NK-92 (cell line): Measurements from ENCODE around the gene UHRF1.
"Not testable (repeated sequence)": the region's sequence is repeated elsewhere in the genome, so short reads cannot be mapped to it uniquely, and the experiment has no call there.

Source experiments
- DNase-seq: peaks from one replicate; lab custom pipeline; 2025; ENCODE audit not compliant: unreplicated experiment; lab: John Stamatoyannopoulos, UW

The UHRF1 gene

DNA sequence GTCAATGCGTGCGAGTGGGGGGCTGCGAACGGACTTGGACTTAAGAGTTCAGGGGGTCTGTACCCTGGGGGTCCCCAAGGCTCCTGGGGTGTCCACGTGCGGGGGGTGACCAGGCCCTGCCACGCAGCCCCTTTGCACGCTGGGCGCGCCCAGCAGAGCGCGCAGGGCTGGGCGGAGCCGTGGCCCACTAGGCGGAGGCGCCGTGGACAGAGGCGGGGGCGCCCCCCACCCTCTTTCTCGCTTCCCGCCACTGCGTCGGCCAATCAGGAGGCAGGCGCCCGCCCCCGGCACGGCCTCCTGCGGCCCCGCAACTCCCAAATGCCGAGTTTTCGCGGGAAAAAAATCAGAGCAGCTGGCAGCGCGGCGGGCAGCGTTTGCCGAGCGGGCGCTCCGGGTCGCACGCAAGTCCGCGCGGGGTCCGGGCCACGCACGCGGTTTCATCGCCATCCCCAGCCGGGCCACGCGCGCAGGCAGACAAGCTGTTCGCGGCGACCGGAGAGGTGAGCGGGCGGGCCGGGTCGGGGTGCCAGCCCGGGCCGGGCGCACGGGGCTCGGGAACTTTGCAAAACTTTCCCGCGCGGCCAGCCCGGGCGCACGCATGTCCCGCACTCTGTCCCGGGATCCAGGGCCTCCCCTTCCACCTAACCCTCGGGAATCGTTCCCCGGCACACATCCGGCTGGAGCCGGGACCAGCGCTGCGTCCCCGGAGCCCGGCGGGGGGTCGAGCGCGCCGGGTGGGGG lies at the start of gene UHRF1:
UHRF1 (plus strand) TSS at position 346 of the 741 bp plus-strand sequence. CDS start 1,385 bp downstream, outside the sequence.
- DNase-seq: no peak

DNA sequence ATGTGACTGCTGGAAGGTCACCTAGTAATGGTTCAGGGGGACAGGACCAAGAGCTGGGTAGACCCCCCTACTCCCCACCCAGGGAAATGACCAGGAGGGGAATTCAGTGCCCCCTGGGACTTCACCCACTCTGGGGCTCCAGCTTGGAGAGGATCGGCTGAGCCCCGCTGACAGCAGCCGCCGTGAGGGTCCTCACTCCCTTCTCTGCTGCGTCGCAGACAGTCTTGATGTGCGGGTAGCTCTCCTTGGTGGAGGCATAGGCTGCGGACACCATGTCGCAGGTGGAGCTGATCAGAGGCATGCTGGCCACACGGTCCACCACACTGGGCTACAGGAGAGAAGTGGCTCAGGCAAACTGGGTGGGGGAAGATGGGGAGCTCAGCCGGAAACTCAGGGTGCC lies 49.6 kb upstream of the UHRF1 start:
- DNase-seq: no peak

DNA sequence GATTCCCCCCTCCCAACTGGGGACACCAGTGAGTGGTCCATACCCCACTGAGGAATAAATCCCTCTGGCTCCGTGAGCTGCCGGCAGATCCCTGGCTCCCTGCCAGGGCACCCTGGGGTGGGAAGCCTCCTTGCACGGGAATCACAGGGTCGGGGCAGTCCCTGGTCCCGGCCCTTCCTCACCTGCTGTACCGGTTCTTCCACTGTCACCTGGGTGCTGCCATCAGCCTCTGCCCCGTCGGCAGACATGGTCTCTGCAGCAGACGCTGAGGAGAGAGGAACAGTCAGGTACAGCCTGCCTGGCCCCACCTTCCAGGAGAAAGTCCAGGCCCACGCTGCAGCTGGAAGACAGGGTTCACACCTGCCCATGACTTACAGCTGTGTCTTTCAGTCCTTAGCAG lies 48.2 kb upstream of the UHRF1 start:
- no peak for DNase-seq

- no peak for DNase-seq
Observed at GRCh38 chr19:4866595-4867424, 42.5 kb upstream of the UHRF1 start.

GRCh38 chr19:4867534-4868285 lies 41.6 kb upstream of the UHRF1 start, which contains the start of gene PLIN3:
TSS of gene PLIN3 (minus strand) at chr19:4867667. CDS start at chr19:4861394, 6,273 bp downstream.
- no peak for DNase-seq

DNA sequence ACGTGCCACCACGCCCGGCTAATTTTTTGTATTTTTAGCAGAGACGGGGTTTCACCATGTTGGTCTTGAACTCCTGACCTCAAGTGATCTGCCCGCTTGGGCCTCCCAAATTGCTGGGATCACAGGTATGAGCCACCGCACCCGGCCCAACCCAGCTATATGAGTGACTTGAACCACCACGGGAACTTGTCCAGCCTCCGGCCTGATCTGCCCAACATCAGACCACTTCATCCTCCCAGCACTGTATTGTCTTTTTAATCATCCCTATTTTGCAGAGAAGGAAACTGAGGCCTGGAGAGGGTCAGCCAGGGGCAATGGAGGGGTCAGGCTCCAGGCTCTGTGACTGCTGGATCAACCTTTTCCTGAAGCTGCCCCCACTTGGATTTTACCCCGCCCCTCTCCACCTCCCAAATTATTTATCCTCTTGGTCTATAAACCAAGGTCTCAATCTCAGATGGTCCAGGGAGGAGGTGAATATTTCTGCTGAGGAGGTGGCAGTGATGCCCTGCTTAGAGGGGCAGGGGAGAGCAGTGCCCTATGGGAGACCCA lies 40.9 kb upstream of the UHRF1 start:
- no peak for DNase-seq

GRCh38 chr19:4870025-4870700 lies 39.1 kb upstream of the UHRF1 start:
- DNase-seq: no peak

DNA sequence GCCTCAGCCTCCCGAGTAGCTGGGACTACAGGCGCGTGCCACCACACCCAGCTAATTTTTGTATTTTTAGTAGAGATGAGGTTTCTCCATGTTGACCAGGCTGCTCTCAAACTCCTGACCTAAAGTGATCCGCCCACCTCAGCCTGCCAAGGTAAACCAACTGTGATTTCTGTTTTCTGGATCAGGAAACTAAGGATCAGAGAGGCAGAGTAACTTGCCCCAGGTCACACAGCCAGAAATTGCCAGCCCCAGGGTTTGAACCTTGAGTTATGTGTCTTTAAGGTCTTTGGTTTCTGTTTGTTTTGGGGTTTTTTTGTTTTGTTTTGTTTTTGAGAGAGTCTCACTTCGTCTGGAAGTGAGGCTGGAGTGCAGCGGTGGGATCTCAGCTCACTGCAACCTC lies 37.6 kb upstream of the UHRF1 start:
- DNase-seq: no peak

- no peak for DNase-seq
Observed at GRCh38 chr19:4873930-4874329, 35.4 kb upstream of the UHRF1 start.

GRCh38 chr19:4877753-4878490 lies 31.4 kb upstream of the UHRF1 start:
- DNase-seq: no peak

GRCh38 chr19:4878491-4878968 lies 30.8 kb upstream of the UHRF1 start:
- no peak for DNase-seq

GRCh38 chr19:4879041-4879440 lies 30.3 kb upstream of the UHRF1 start:
- DNase-seq: no peak

DNA sequence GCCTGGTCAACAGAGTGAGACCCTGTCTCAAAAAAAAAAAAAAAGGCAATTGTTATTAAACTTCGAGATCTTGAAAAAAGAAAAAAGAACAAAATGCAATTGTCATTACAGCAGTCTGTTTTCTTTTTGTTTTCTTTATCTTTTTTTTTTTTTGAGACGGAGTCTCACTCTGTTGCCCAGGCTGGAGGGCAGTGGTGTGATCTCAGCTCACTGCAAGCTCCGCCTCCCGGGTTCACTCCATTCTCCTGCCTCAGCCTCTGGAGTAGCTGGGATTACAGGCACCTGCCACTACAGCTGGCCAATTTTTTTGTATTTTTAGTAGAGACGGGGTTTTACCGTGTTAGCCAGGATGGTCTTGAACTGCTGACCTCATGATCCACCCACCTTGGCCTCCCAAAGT lies 26.4 kb upstream of the UHRF1 start:
- not testable (repeated sequence) for DNase-seq

DNA sequence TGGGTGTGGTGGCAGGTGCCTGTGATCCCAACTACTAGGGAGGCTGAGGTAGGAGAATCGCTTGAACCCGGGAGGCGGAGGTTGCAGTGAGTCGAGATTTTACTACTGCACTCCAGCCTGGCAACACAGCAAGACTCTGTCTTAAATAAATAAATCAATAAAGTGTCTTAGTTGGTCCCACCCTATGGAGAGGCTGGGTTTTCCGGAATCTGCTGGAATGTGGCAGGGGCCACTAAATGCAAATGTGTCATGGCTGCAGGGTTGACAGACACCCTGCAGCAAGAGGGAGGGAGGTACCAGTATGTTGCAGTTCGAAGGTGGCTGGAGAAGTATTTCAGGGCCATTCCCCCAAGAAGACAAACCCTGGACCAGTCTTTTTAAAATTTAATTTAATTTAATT lies 24.3 kb upstream of the UHRF1 start:
- DNase-seq: not testable (repeated sequence)

DNA sequence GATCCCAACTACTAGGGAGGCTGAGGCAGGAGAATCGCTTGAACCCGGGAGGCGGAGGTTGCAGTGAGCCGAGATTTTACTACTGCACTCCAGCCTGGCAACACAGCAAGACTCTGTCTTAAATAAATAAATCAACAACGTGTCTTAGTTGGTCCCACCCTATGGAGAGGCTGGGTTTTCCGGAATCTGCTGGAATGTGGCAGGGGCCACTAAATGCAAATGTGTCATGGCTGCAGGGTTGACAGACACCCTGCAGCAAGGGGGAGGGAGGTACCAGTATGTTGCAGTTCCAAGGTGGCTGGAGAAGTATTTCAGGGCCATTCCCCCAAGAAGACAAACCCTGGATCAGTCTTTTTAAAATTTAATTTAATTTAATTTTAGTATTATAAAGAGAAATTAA lies 21.5 kb upstream of the UHRF1 start:
- not testable (repeated sequence) for DNase-seq

- no peak for DNase-seq
Observed at GRCh38 chr19:4889034-4889815, 20.1 kb upstream of the UHRF1 start.

GRCh38 chr19:4891066-4891465 lies 18.2 kb upstream of the UHRF1 start:
- no peak for DNase-seq

- not testable (repeated sequence) for DNase-seq
Observed at GRCh38 chr19:4892962-4893361, 16.3 kb upstream of the UHRF1 start.

- DNase-seq: no peak
Observed at GRCh38 chr19:4896372-4896771, 12.9 kb upstream of the UHRF1 start.
